Testis (tissue), 2 donors: ENCODE results near the gene SMIM33.

ENCODE experiments used
- CTCF ChIP-seq, 3 experiments: fragments of 450-650 bp in 2 of 3; fragments of 200-600 bp in 1 of 3; sonication (generic) in 1 of 3; IDR thresholded peaks; one replicate each; pipeline ENCODE4 v1.5.1; 2016 to 2019; ENCODE audit warnings: antibody characterized with exemption in 3 of 3, mild to moderate bottlenecking in 2 of 3, moderate library complexity in 1 of 3
- POLR2A ChIP-seq: fragments of 450-650 bp; IDR thresholded peaks from one replicate; pipeline ENCODE4 v1.6.1; 2017; ENCODE audit warnings: antibody characterized with exemption, mild to moderate bottlenecking, moderate library complexity

DNA sequence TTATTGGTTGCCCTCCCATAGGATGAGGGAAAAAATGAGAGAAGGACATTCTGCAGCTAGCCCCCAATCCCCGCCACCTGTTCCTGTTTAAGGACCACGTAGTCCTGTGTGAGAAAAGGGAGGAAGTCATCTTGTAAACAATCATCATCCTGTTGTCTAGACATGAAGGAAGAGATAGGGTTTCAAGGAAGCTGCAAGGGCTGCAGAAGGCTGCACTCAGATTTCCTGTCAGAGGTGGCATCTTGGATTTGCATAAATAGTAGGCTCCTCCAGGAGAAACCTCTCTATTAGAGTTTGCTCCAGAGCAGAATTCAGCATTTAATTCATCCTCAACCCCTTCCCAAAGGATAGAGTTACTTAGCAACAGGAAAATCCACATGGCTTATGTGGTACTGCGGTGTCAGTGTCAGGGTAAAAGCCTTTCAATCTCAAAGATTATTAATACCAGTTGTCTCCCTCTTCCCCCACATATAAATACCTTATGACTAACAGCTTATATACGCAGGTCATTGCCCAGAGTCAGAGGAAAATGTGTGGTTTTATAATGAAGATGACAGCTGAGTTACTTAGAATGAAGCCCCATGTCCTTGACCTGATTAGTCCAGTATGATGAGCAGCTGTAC lies 26.9 kb upstream of the SMIM33 start:
- TF ChIP-seq CTCF (IDR thresholded peaks at IDR 0.05), result no peak
- TF ChIP-seq POLR2A, result no peak
